GM12874 (cell line): ENCODE data around the gene UTS2.

Source experiments
- TF ChIP-seq, protein P1 (sequence below): IDR thresholded peaks from 2 replicates; pipeline ENCODE4 v1.5.1; 2011; ENCODE audit warnings: low read depth, mild to moderate bottlenecking, control low read depth, low read length, moderate library complexity; ENCODE audit not compliant: insufficient read depth

Gene UTS2

GRCh38 chr1:7888248-7889081 lies 35.6 kb upstream of the UTS2 start:
- TF ChIP-seq, protein P1, sequence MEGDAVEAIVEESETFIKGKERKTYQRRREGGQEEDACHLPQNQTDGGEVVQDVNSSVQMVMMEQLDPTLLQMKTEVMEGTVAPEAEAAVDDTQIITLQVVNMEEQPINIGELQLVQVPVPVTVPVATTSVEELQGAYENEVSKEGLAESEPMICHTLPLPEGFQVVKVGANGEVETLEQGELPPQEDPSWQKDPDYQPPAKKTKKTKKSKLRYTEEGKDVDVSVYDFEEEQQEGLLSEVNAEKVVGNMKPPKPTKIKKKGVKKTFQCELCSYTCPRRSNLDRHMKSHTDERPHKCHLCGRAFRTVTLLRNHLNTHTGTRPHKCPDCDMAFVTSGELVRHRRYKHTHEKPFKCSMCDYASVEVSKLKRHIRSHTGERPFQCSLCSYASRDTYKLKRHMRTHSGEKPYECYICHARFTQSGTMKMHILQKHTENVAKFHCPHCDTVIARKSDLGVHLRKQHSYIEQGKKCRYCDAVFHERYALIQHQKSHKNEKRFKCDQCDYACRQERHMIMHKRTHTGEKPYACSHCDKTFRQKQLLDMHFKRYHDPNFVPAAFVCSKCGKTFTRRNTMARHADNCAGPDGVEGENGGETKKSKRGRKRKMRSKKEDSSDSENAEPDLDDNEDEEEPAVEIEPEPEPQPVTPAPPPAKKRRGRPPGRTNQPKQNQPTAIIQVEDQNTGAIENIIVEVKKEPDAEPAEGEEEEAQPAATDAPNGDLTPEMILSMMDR, result no peak

- TF ChIP-seq, protein P1, result no peak
Observed at GRCh38 chr1:7886405-7886745, 33.5 kb upstream of the UTS2 start.

GRCh38 chr1:7885513-7886404 lies 32.9 kb upstream of the UTS2 start:
- TF ChIP-seq, protein P1, result no peak

DNA sequence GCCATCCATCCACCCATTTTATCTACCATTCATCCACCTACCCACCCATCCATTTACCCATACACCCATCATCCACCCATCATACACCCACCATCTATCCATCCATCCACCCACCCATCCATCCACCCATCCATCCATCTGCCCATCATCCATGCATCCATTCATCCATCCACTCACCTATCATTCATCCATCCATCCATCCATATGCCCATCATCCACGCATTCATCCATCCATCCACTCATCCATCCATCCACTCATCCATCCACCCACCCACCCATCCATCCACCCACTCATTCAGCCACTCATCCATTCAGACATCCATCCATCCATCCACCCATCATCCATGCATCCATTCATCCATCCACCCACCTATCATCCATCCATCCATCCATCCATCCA lies 31.9 kb upstream of the UTS2 start:
- TF ChIP-seq, protein P1, result no peak

- TF ChIP-seq, protein P1, result no peak
Observed at GRCh38 chr1:7879228-7879627, 26.4 kb upstream of the UTS2 start.

DNA sequence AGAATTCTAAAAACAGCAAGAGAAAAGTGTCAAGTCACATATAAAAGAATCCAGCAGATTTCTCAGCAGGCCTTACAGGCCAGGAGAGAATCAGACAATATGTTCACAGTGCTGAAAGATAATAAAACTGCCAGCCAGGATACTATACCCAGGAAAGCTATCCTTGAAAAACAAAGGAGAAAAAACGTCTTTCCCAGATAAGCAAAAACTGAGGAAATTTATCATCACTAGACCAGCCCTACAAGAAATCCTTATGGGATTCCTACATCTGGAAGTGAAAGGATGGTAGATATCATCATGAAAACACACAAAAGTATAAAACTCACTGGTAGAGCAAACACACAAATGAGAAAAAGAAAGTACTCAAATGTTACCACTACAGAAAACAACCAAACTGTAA lies 25.2 kb upstream of the UTS2 start:
- TF ChIP-seq, protein P1, result no peak
